CD14-positive monocyte (primary cell): Measurements from ENCODE around the gene PRR22. TPM values are rescaled to one million over a fixed set of nuclear protein-coding genes. Genes with fewer than 3 reads are reported as not detected.

Experiments
- DNase-seq, 3 donors: peaks; one replicate each; pipeline ENCODE4 v3.0.0-alpha.2; 2011 to 2022
- H2AFZ ChIP-seq: 2 replicates; pipeline ENCODE4 v1.6.0; 2012; ENCODE audit warnings: mild to moderate bottlenecking, low read depth, low read length, inconsistent platforms; ENCODE audit not compliant: insufficient read depth, poor library complexity, severe bottlenecking
- H3K27ac ChIP-seq, 2 donors: 1 replicate in 1 of 2; 2 replicates in 1 of 2; pipeline ENCODE4 v1.5.1; 2012 to 2013; ENCODE audit warnings: low read length in 2 of 2, control low read depth in 1 of 2, inconsistent platforms in 1 of 2, low read depth in 1 of 2, mild to moderate bottlenecking in 1 of 2
- H3K27me3 ChIP-seq, 2 donors: one replicate each; pipeline versions ENCODE4 v1.6.0 to v1.6.1; 2011 to 2013; ENCODE audit warnings: low read length in 2 of 2; ENCODE audit not compliant: control insufficient read depth in 2 of 2, insufficient read depth in 2 of 2
- H3K36me3 ChIP-seq, 2 donors: replicated peaks in 1 of 2; 1 replicate in 1 of 2; 2 replicates in 1 of 2; pipeline versions ENCODE4 v1.5.1 to v1.6.1; 2012 to 2013; ENCODE audit warnings: low read length in 2 of 2, control low read depth in 1 of 2, inconsistent platforms in 1 of 2, mild to moderate bottlenecking in 1 of 2; ENCODE audit not compliant: insufficient read depth in 2 of 2, control insufficient read depth in 1 of 2
- H3K4me1 ChIP-seq, 2 donors: 1 replicate in 1 of 2; 2 replicates in 1 of 2; pipeline versions ENCODE4 v1.5.1 to v1.6.1; 2012 to 2013; ENCODE audit warnings: low read length in 2 of 2, control low read depth in 1 of 2, inconsistent platforms in 1 of 2, mild to moderate bottlenecking in 1 of 2, moderate library complexity in 1 of 2; ENCODE audit not compliant: insufficient read depth in 2 of 2, control insufficient read depth in 1 of 2
- H3K4me2 ChIP-seq: replicated peaks from 2 replicates; pipeline ENCODE3; 2012; ENCODE audit warnings: low read length, moderate library complexity, mild to moderate bottlenecking; ENCODE audit not compliant: poor library complexity, severe bottlenecking; ENCODE audit errors: extremely low read depth
- H3K4me3 ChIP-seq, 3 experiments: fragments of 200-600 bp in 1 of 3; sonication (generic) in 1 of 3; replicated peaks in 1 of 3; 1 replicate in 2 of 3; 2 replicates in 1 of 3; pipeline ENCODE4 v1.5.1; 2011 to 2013; ENCODE audit warnings: low read length in 3 of 3, mild to moderate bottlenecking in 3 of 3, control low read depth in 2 of 3, low read depth in 2 of 3, inconsistent platforms in 1 of 3, moderate library complexity in 1 of 3
- H3K79me2 ChIP-seq: 2 replicates; pipeline ENCODE4 v1.6.0; 2012; ENCODE audit warnings: mild to moderate bottlenecking, control low read depth, inconsistent platforms, low read length, moderate library complexity; ENCODE audit not compliant: insufficient read depth
- H3K9ac ChIP-seq: 2 replicates; pipeline ENCODE4 v1.6.0; 2017; ENCODE audit warnings: low read length, mild to moderate bottlenecking; ENCODE audit not compliant: insufficient read depth, poor library complexity, severe bottlenecking
- H3K9me3 ChIP-seq, 2 donors: replicated peaks in 1 of 2; 1 replicate in 1 of 2; 2 replicates in 1 of 2; pipeline versions ENCODE4 v1.5.1 to v1.6.1; 2012 to 2013; ENCODE audit warnings: low read length in 2 of 2, control low read depth in 1 of 2; ENCODE audit not compliant: control insufficient read depth in 1 of 2, insufficient read depth in 1 of 2
- H4K20me1 ChIP-seq: 2 replicates; pipeline ENCODE4 v1.6.0; 2012; ENCODE audit warnings: mild to moderate bottlenecking, low read length, control low read depth, moderate library complexity; ENCODE audit not compliant: insufficient read depth
- H3K27ac Mint-ChIP-seq, 7 donors: one replicate each; pipeline ENCODE4 v1.8.0; 2020; ENCODE audit warnings: mild to moderate bottlenecking in 7 of 7, mixed read lengths in 7 of 7, moderate library complexity in 6 of 7, inconsistent platforms in 2 of 7
- H3K27me3 Mint-ChIP-seq, 3 donors: one replicate each; pipeline ENCODE4 v1.8.0; 2021 to 2022; ENCODE audit warnings: low read depth in 3 of 3, mild to moderate bottlenecking in 3 of 3, mixed read lengths in 3 of 3, moderate library complexity in 3 of 3, inconsistent platforms in 1 of 3
- H3K36me3 Mint-ChIP-seq, 2 donors: one replicate each; pipeline ENCODE4 v1.8.0; 2020; ENCODE audit warnings: mixed read lengths in 2 of 2, inconsistent platforms in 1 of 2, mild to moderate bottlenecking in 1 of 2
- H3K4me1 Mint-ChIP-seq: one replicate; pipeline ENCODE4 v1.8.0; 2020; ENCODE audit warnings: mild to moderate bottlenecking, mixed read lengths
- H3K4me3 Mint-ChIP-seq, 2 donors: one replicate each; pipeline ENCODE4 v1.8.0; 2020; ENCODE audit warnings: mild to moderate bottlenecking in 2 of 2, mixed read lengths in 2 of 2, moderate library complexity in 1 of 2
- H3K9me3 Mint-ChIP-seq, 7 donors: one replicate each; pipeline ENCODE4 v1.8.0; 2020 to 2022; ENCODE audit warnings: mixed read lengths in 7 of 7, mild to moderate bottlenecking in 6 of 7, moderate library complexity in 6 of 7, inconsistent platforms in 2 of 7
- WGBS: methylation state at CpG from one replicate; pipeline ENCODE4 v1.1.5; 2013; ENCODE audit warnings: missing lambda C conversion rate; ENCODE audit not compliant: insufficient coverage; 5-methylcytosine and 5-hydroxymethylcytosine counted together
- intact Hi-C, 2 donors: fragments of 100-400 bp; cut with micrococcal nuclease; formaldehyde crosslinking; loops; one replicate each; pipeline versions ENCODE4 v1.15.0 to v1.15.1; 2023
- polyA plus RNA-seq, 3 donors: library from polyadenylated mRNA; depleted of rRNA in 1 of 3; unstranded in 2 of 3; stranded (reverse) in 1 of 3; fragments of 300-500 nt in 2 of 3; fragments of >200 nt in 1 of 3; fragmentation: Illumina TruSeq in 2 of 3; gene quantifications; 1 replicate in 2 of 3; 2 replicates in 1 of 3; pipeline ENCODE4 v1.2.3, GENCODE V29; 2012 to 2021
- TF ChIP-seq, protein P1 (sequence below): fragments of 200-600 bp; IDR thresholded peaks from one replicate; pipeline ENCODE4 v1.8.0; 2022; ENCODE audit warnings: antibody characterized with exemption, mild to moderate bottlenecking

PRR22 gene
- polyA plus RNA-seq, 3 donors: 0.15 to 1.6 TPM; not detected in 1

GRCh38 chr19:5774921-5775320 is 9.6 kb downstream of the PRR22 start:
- Histone ChIP-seq H3K27ac (no peak overlapping the region), H3K79me2 (no peaks in the 10 kb centered on the region), H3K9me3 (no peaks in the 10 kb centered on the region), H3K9ac (no peak overlapping the region), H3K4me2 (no peak overlapping the region), H3K4me3 (no peak overlapping the region), H3K4me1 (no peaks in the 10 kb centered on the region), H3K27me3 (no peaks in the 10 kb centered on the region), H3K36me3 (no peaks in the 10 kb centered on the region), H4K20me1 (no peaks in the 10 kb centered on the region), H2AFZ (no peak overlapping the region)
- Mint-ChIP-seq H3K4me1 (no peaks in the 10 kb centered on the region), H3K4me3 (no peak overlapping the region), H3K27me3 (peaks cover 2 to 16% (median 6%) of the 10 kb centered on the region in 3 donors), H3K27ac (peak overlapping the region in 1 of 7 donors; percentile 50), H3K9me3 (peaks cover 0 to 2% (median 0%) of the 10 kb centered on the region in 7 donors), H3K36me3 (no peaks in the 10 kb centered on the region)
- 90% methylated on average over 3 of the region's 8 CpGs for WGBS
- TF ChIP-seq, protein P1, sequence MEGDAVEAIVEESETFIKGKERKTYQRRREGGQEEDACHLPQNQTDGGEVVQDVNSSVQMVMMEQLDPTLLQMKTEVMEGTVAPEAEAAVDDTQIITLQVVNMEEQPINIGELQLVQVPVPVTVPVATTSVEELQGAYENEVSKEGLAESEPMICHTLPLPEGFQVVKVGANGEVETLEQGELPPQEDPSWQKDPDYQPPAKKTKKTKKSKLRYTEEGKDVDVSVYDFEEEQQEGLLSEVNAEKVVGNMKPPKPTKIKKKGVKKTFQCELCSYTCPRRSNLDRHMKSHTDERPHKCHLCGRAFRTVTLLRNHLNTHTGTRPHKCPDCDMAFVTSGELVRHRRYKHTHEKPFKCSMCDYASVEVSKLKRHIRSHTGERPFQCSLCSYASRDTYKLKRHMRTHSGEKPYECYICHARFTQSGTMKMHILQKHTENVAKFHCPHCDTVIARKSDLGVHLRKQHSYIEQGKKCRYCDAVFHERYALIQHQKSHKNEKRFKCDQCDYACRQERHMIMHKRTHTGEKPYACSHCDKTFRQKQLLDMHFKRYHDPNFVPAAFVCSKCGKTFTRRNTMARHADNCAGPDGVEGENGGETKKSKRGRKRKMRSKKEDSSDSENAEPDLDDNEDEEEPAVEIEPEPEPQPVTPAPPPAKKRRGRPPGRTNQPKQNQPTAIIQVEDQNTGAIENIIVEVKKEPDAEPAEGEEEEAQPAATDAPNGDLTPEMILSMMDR: no peak
- DNase-seq: no peak
- intact Hi-C loops: no loop called here

GRCh38 chr19:5773276-5773675 is 11.3 kb downstream of the PRR22 start:
- Mint-ChIP-seq H3K36me3 (no peaks in the 10 kb centered on the region), H3K9me3 (peaks cover 0 to 2% (median 0%) of the 10 kb centered on the region in 7 donors), H3K27me3 (peaks cover 2 to 14% (median 7%) of the 10 kb centered on the region in 3 donors), H3K4me1 (no peaks in the 10 kb centered on the region), H3K4me3 (no peak overlapping the region), H3K27ac (no peak overlapping the region)
- Histone ChIP-seq H3K79me2 (no peaks in the 10 kb centered on the region), H2AFZ (no peak overlapping the region), H4K20me1 (no peaks in the 10 kb centered on the region), H3K27me3 (no peaks in the 10 kb centered on the region), H3K9me3 (no peaks in the 10 kb centered on the region), H3K4me2 (no peak overlapping the region), H3K9ac (no peak overlapping the region), H3K4me1 (no peaks in the 10 kb centered on the region), H3K27ac (no peak overlapping the region), H3K4me3 (no peak overlapping the region), H3K36me3 (no peaks in the 10 kb centered on the region)
- DNase-seq: no peak
- intact Hi-C loops: no loop called here
- 94% methylated on average over 5 of the region's 5 CpGs for WGBS
- TF ChIP-seq, protein P1: no peak
